CD4-positive, CD25-positive, alpha-beta regulatory T cell (primary cell): Measurements from ENCODE around the gene CDH23. TPM values are rescaled to one million over a fixed set of nuclear protein-coding genes. Genes with fewer than 3 reads are reported as not detected.
A peak's percentile ranks its signal among the peaks of the same experiment; 100 is the strongest.

Experiments
- ATAC-seq, 2 donors: fragments of 150-1000 bp; cut with Tn5 transposase; one replicate each; pipeline ENCODE4 v1.10.0; 2021; ENCODE audit warnings: low read depth in 2 of 2, moderate number of reproducible peaks in 2 of 2, moderate library complexity in 1 of 2
- DNase-seq, 3 donors: peaks; one replicate each; pipeline versions ENCODE4 v3.0.0 to v3.0.0-alpha.2; 2012 to 2022; ENCODE audit warnings: mixed read lengths in 1 of 3
- H3K27ac ChIP-seq: one replicate; pipeline ENCODE4 v1.7.0; 2013; ENCODE audit warnings: mild to moderate bottlenecking, low read length; ENCODE audit not compliant: insufficient read depth, poor library complexity, severe bottlenecking
- H3K27me3 ChIP-seq: one replicate; pipeline ENCODE4 v1.7.0; 2013; ENCODE audit warnings: low read length; ENCODE audit not compliant: control insufficient read depth, insufficient read depth
- H3K36me3 ChIP-seq: one replicate; pipeline ENCODE4 v1.7.0; 2013; ENCODE audit warnings: mild to moderate bottlenecking, low read length, moderate library complexity; ENCODE audit not compliant: control insufficient read depth, insufficient read depth
- H3K4me1 ChIP-seq: 2 replicates; pipeline ENCODE4 v1.7.0; 2013; ENCODE audit warnings: mild to moderate bottlenecking, low read length; ENCODE audit not compliant: insufficient read depth, control insufficient read depth, poor library complexity, severe bottlenecking
- H3K4me3 ChIP-seq: one replicate; pipeline ENCODE4 v1.7.0; 2013; ENCODE audit warnings: low read depth, mild to moderate bottlenecking, low read length, moderate library complexity
- H3K9me3 ChIP-seq, 2 experiments: 1 replicate in 1 of 2; 2 replicates in 1 of 2; pipeline ENCODE4 v1.7.0; 2013; ENCODE audit warnings: low read length in 2 of 2, mild to moderate bottlenecking in 1 of 2, moderate library complexity in 1 of 2; ENCODE audit not compliant: control insufficient read depth in 2 of 2
- H3K27ac Mint-ChIP-seq, 3 donors: one replicate each; pipeline ENCODE4 v1.8.0; 2020 to 2022; ENCODE audit warnings: mild to moderate bottlenecking in 3 of 3, mixed read lengths in 3 of 3, moderate library complexity in 2 of 3
- H3K27me3 Mint-ChIP-seq: one replicate; pipeline ENCODE4 v1.8.0; 2022; ENCODE audit warnings: mild to moderate bottlenecking, mixed read lengths
- H3K36me3 Mint-ChIP-seq: one replicate; pipeline ENCODE4 v1.8.0; 2020; ENCODE audit warnings: mixed read lengths
- H3K4me1 Mint-ChIP-seq, 4 donors: one replicate each; pipeline ENCODE4 v1.8.0; 2020 to 2022; ENCODE audit warnings: mixed read lengths in 4 of 4, mild to moderate bottlenecking in 1 of 4
- H3K4me3 Mint-ChIP-seq, 4 donors: one replicate each; pipeline ENCODE4 v1.8.0; 2020 to 2022; ENCODE audit warnings: mild to moderate bottlenecking in 4 of 4, mixed read lengths in 4 of 4, moderate library complexity in 3 of 4
- H3K9me3 Mint-ChIP-seq, 7 donors: one replicate each; pipeline ENCODE4 v1.8.0; 2020 to 2022; ENCODE audit warnings: mixed read lengths in 7 of 7, mild to moderate bottlenecking in 3 of 7, moderate library complexity in 2 of 7
- polyA plus RNA-seq, 4 donors: library from polyadenylated mRNA; unstranded; fragments of 300-500 nt; fragmentation: Illumina TruSeq; gene quantifications; one replicate each; pipeline ENCODE4 v1.2.3, GENCODE V29; 2021
- total RNA-seq: library from RNA; stranded (reverse); gene quantifications from one replicate; pipeline ENCODE4 v1.2.3, GENCODE V29; 2022

The CDH23 gene
- total and polyA plus RNA-seq, 5 donors from 2014 or later: 0.17 to 5.6 (median 1.1) TPM

- ATAC-seq (no peak), DNase-seq (no peak)
- H3K4me1 ChIP-seq: peaks cover 9% of the 10 kb centered on the region
- H3K36me3 Mint-ChIP-seq: no peaks in the 10 kb centered on the region
- no peak overlapping the region for H3K27ac Mint-ChIP-seq
- no peaks in the 10 kb centered on the region for H3K9me3 ChIP-seq
- peaks cover 3% of the 10 kb centered on the region for H3K27me3 ChIP-seq
- no peaks in the 10 kb centered on the region for H3K9me3 Mint-ChIP-seq
- H3K4me3 Mint-ChIP-seq: no peak overlapping the region
- H3K4me3 ChIP-seq: no peak overlapping the region
- H3K4me1 Mint-ChIP-seq: peaks cover 5 to 14% (median 6%) of the 10 kb centered on the region in 4 donors
- no peak overlapping the region for H3K27ac ChIP-seq
- no peaks in the 10 kb centered on the region for H3K36me3 ChIP-seq
- peaks cover 17% of the 10 kb centered on the region for H3K27me3 Mint-ChIP-seq
Observed at GRCh38 chr10:71380841-71381240, 15.9 kb upstream of the CDH23 start.

GRCh38 chr10:71381611-71382010 lies 15.1 kb upstream of the CDH23 start:
- no peak overlapping the region for H3K4me3 Mint-ChIP-seq
- Histone ChIP-seq H3K27ac (no peak overlapping the region), H3K9me3 (no peaks in the 10 kb centered on the region), H3K4me3 (no peak overlapping the region), H3K36me3 (no peaks in the 10 kb centered on the region), H3K4me1 (peaks cover 9% of the 10 kb centered on the region), H3K27me3 (peaks cover 5% of the 10 kb centered on the region)
- H3K4me1 Mint-ChIP-seq: peaks cover 2 to 7% (median 6%) of the 10 kb centered on the region in 4 donors
- no peaks in the 10 kb centered on the region for H3K36me3 Mint-ChIP-seq
- peaks cover 17% of the 10 kb centered on the region for H3K27me3 Mint-ChIP-seq
- DNase-seq: no peak
- H3K9me3 Mint-ChIP-seq: no peaks in the 10 kb centered on the region
- no peak for ATAC-seq
- no peak overlapping the region for H3K27ac Mint-ChIP-seq

- Mint-ChIP-seq H3K4me1 (peaks cover 2 to 6% (median 5%) of the 10 kb centered on the region in 4 donors), H3K27me3 (peaks cover 18% of the 10 kb centered on the region), H3K9me3 (no peaks in the 10 kb centered on the region), H3K36me3 (no peaks in the 10 kb centered on the region), H3K4me3 (no peak overlapping the region), H3K27ac (no peak overlapping the region)
- Histone ChIP-seq H3K27ac (no peak overlapping the region), H3K36me3 (no peaks in the 10 kb centered on the region), H3K9me3 (no peaks in the 10 kb centered on the region), H3K4me3 (no peak overlapping the region), H3K4me1 (peaks cover 6% of the 10 kb centered on the region), H3K27me3 (peaks cover 5% of the 10 kb centered on the region)
- DNase-seq (no peak), ATAC-seq (no peak)
Observed at GRCh38 chr10:71382028-71382427, 14.7 kb upstream of the CDH23 start.

- Histone ChIP-seq H3K4me3 (no peak overlapping the region), H3K36me3 (no peaks in the 10 kb centered on the region), H3K27ac (no peak overlapping the region), H3K27me3 (peaks cover 5% of the 10 kb centered on the region), H3K4me1 (no peaks in the 10 kb centered on the region), H3K9me3 (no peaks in the 10 kb centered on the region)
- Mint-ChIP-seq H3K27ac (peak overlapping the region in 1 of 3 donors; percentile 28), H3K4me3 (no peak overlapping the region), H3K9me3 (no peaks in the 10 kb centered on the region), H3K36me3 (no peaks in the 10 kb centered on the region), H3K4me1 (peaks cover 0 to under 1% (median under 1%) of the 10 kb centered on the region in 4 donors), H3K27me3 (peaks cover 19% of the 10 kb centered on the region)
- DNase-seq: no peak
- no peak for ATAC-seq
Observed at GRCh38 chr10:71382757-71383156, 14.0 kb upstream of the CDH23 start.

- Mint-ChIP-seq H3K27ac (no peak overlapping the region), H3K36me3 (no peaks in the 10 kb centered on the region), H3K4me1 (no peaks in the 10 kb centered on the region), H3K4me3 (no peak overlapping the region), H3K27me3 (peaks cover 29% of the 10 kb centered on the region), H3K9me3 (no peaks in the 10 kb centered on the region)
- DNase-seq: peak; percentile 49 to 59 (median 56)
- H3K27ac ChIP-seq: no peak overlapping the region
- H3K9me3 ChIP-seq: no peaks in the 10 kb centered on the region
- H3K36me3 ChIP-seq: no peaks in the 10 kb centered on the region
- ATAC-seq: peak; percentile 50 to 71
- H3K4me3 ChIP-seq: no peak overlapping the region
- H3K4me1 ChIP-seq: no peaks in the 10 kb centered on the region
- H3K27me3 ChIP-seq: peaks cover 5% of the 10 kb centered on the region
Observed at GRCh38 chr10:71383972-71384687, 12.6 kb upstream of the CDH23 start.

GRCh38 chr10:71388171-71388570 lies 8.5 kb upstream of the CDH23 start:
- Histone ChIP-seq H3K27me3 (peaks cover 5% of the 10 kb centered on the region), H3K4me3 (no peak overlapping the region), H3K27ac (no peak overlapping the region), H3K4me1 (no peaks in the 10 kb centered on the region), H3K36me3 (no peaks in the 10 kb centered on the region), H3K9me3 (no peaks in the 10 kb centered on the region)
- Mint-ChIP-seq H3K36me3 (no peaks in the 10 kb centered on the region), H3K27me3 (peaks cover 39% of the 10 kb centered on the region), H3K4me1 (no peaks in the 10 kb centered on the region), H3K9me3 (no peaks in the 10 kb centered on the region), H3K4me3 (no peak overlapping the region), H3K27ac (no peak overlapping the region)
- no peak for ATAC-seq
- no peak for DNase-seq

- H3K4me3 ChIP-seq: no peak overlapping the region
- ATAC-seq (no peak), DNase-seq (no peak)
- H3K4me1 ChIP-seq: no peaks in the 10 kb centered on the region
- H3K36me3 ChIP-seq: no peaks in the 10 kb centered on the region
- no peaks in the 10 kb centered on the region for H3K9me3 Mint-ChIP-seq
- H3K27ac Mint-ChIP-seq: no peak overlapping the region
- H3K27me3 Mint-ChIP-seq: peaks cover 40% of the 10 kb centered on the region
- H3K27me3 ChIP-seq: peaks cover 5% of the 10 kb centered on the region
- H3K4me3 Mint-ChIP-seq: no peak overlapping the region
- no peaks in the 10 kb centered on the region for H3K9me3 ChIP-seq
- no peaks in the 10 kb centered on the region for H3K4me1 Mint-ChIP-seq
- H3K36me3 Mint-ChIP-seq: no peaks in the 10 kb centered on the region
- H3K27ac ChIP-seq: no peak overlapping the region
Observed at GRCh38 chr10:71388583-71389310, 8.0 kb upstream of the CDH23 start.
